ENCODE results near the gene MYO16. TPM values are rescaled to one million over a fixed set of nuclear protein-coding genes. Genes with fewer than 3 reads are reported as not detected.

Gene MYO16
- polyA plus RNA-seq, 1 donor from 2014 or later = 2.5 TPM

- Histone ChIP-seq H3K36me3 (ENCODE audit: insufficient read depth, low read length) (no peaks in the 10 kb centered on the region), H3K9me2 (ENCODE audit: insufficient read depth, low read length) (no peaks in the 10 kb centered on the region), H3K9me3 (ENCODE audit: low read length) (no peaks in the 10 kb centered on the region), H3F3A (ENCODE audit: insufficient read depth, low read length, poor library complexity, severe bottlenecking) (no peaks in the 10 kb centered on the region), H3K4me2 (ENCODE audit: low read length) (no peak overlapping the region), H3K27ac (ENCODE audit: low read length) (no peak overlapping the region), H3K27me3 (ENCODE audit: insufficient read depth, low read depth, low read length) (no peaks in the 10 kb centered on the region), H4K20me1 (ENCODE audit: insufficient read depth) (no peaks in the 10 kb centered on the region), H3K9ac (ENCODE audit: low read length) (no peak overlapping the region), H3K4me3 (ENCODE audit: low read length) (no peak overlapping the region), H3K79me2 (replicated peaks; ENCODE audit: insufficient read depth, low read length) (no peaks in the 10 kb centered on the region), H2AFZ (ENCODE audit: low read depth, low read length) (no peak overlapping the region)
- TF ChIP-seq EZH2 (IDR thresholded peaks at IDR 0.05; ENCODE audit: borderline replicate concordance, insufficient read depth, low read length, poor library complexity, severe bottlenecking) (no peak), RAD21 (conservative IDR thresholded peaks at IDR 0.05) (no peak), SMC3 (conservative IDR thresholded peaks at IDR 0.05; ENCODE audit: poor library complexity) (no peak), POLR2AphosphoS5 (IDR thresholded peaks at IDR 0.05) (no peak), TAF1 (IDR thresholded peaks at IDR 0.05; ENCODE audit: low read depth) (no peak), MXI1 (conservative IDR thresholded peaks at IDR 0.05; ENCODE audit: poor library complexity, severe bottlenecking) (no peak), CTCF (IDR thresholded peaks at IDR 0.05; ENCODE audit: poor library complexity, severe bottlenecking) (no peak), EP300 (conservative IDR thresholded peaks at IDR 0.05; ENCODE audit: poor library complexity, severe bottlenecking) (no peak)
- TF ChIP-seq, protein P1, sequence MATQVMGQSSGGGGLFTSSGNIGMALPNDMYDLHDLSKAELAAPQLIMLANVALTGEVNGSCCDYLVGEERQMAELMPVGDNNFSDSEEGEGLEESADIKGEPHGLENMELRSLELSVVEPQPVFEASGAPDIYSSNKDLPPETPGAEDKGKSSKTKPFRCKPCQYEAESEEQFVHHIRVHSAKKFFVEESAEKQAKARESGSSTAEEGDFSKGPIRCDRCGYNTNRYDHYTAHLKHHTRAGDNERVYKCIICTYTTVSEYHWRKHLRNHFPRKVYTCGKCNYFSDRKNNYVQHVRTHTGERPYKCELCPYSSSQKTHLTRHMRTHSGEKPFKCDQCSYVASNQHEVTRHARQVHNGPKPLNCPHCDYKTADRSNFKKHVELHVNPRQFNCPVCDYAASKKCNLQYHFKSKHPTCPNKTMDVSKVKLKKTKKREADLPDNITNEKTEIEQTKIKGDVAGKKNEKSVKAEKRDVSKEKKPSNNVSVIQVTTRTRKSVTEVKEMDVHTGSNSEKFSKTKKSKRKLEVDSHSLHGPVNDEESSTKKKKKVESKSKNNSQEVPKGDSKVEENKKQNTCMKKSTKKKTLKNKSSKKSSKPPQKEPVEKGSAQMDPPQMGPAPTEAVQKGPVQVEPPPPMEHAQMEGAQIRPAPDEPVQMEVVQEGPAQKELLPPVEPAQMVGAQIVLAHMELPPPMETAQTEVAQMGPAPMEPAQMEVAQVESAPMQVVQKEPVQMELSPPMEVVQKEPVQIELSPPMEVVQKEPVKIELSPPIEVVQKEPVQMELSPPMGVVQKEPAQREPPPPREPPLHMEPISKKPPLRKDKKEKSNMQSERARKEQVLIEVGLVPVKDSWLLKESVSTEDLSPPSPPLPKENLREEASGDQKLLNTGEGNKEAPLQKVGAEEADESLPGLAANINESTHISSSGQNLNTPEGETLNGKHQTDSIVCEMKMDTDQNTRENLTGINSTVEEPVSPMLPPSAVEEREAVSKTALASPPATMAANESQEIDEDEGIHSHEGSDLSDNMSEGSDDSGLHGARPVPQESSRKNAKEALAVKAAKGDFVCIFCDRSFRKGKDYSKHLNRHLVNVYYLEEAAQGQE (IDR thresholded peaks at IDR 0.05; ENCODE audit: borderline replicate concordance) = no peak
Observed at GRCh38 chr13:109095126-109095525, 465.7 kb downstream of the MYO16 start.

DNA sequence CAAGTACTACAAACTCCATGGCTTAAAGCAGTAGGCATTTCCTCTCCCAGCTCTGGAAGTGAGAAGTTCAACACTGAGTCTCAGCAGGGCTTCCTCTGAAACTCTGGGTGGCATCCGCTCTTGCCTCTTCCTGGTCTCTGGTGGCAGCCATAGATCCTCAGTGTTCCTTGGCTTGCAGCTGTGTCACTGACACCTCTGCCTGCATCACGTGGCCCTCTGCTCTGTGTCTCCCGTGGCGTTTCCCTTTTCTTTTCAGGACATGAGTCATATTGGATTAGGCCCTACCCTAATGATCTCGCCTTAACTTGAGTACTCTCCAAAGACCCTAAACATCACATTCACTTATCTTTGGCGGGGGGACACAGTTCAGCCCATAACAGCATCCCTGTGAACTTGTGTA, 466.7 kb downstream of the MYO16 start:
- H3K36me3 ChIP-seq (ENCODE audit: insufficient read depth, low read length) = no peaks in the 10 kb centered on the region
- H3F3A ChIP-seq (ENCODE audit: insufficient read depth, low read length, poor library complexity, severe bottlenecking) = peaks cover under 1% of the 10 kb centered on the region
- H3K9me3 ChIP-seq (ENCODE audit: low read length) = no peaks in the 10 kb centered on the region
- H3K27me3 ChIP-seq (ENCODE audit: insufficient read depth, low read depth, low read length) = no peaks in the 10 kb centered on the region
- H3K79me2 ChIP-seq (replicated peaks; ENCODE audit: insufficient read depth, low read length) = no peaks in the 10 kb centered on the region
- no peak for TF ChIP-seq CTCF (IDR thresholded peaks at IDR 0.05; ENCODE audit: poor library complexity, severe bottlenecking)
- TF ChIP-seq EP300 (conservative IDR thresholded peaks at IDR 0.05; ENCODE audit: poor library complexity, severe bottlenecking) = no peak
- TF ChIP-seq MXI1 (conservative IDR thresholded peaks at IDR 0.05; ENCODE audit: poor library complexity, severe bottlenecking) = no peak
- TF ChIP-seq EZH2 (IDR thresholded peaks at IDR 0.05; ENCODE audit: borderline replicate concordance, insufficient read depth, low read length, poor library complexity, severe bottlenecking) = no peak
- TF ChIP-seq TAF1 (IDR thresholded peaks at IDR 0.05; ENCODE audit: low read depth) = no peak
- TF ChIP-seq POLR2AphosphoS5 (IDR thresholded peaks at IDR 0.05) = no peak
- TF ChIP-seq SMC3 (conservative IDR thresholded peaks at IDR 0.05; ENCODE audit: poor library complexity) = no peak
- TF ChIP-seq, protein P1 (IDR thresholded peaks at IDR 0.05; ENCODE audit: borderline replicate concordance) = no peak
- no peak for TF ChIP-seq RAD21 (conservative IDR thresholded peaks at IDR 0.05)
- H3K4me3 ChIP-seq (ENCODE audit: low read length) = no peak overlapping the region
- no peak overlapping the region for H3K4me2 ChIP-seq (ENCODE audit: low read length)
- H2AFZ ChIP-seq (ENCODE audit: low read depth, low read length) = no peak overlapping the region
- H4K20me1 ChIP-seq (ENCODE audit: insufficient read depth) = no peaks in the 10 kb centered on the region
- H3K9ac ChIP-seq (ENCODE audit: low read length) = no peak overlapping the region
- no peaks in the 10 kb centered on the region for H3K9me2 ChIP-seq (ENCODE audit: insufficient read depth, low read length)
- no peak overlapping the region for H3K27ac ChIP-seq (ENCODE audit: low read length)

All from neural cell (in vitro differentiated cells).